Tibial artery (tissue), 4 donors: ENCODE data around the gene COX6B1.

ENCODE experiments used
- DNase-seq, 2 donors: peaks; one replicate each; pipeline ENCODE4 v3.0.0-alpha.2; 2019
- H3K27ac ChIP-seq, 2 donors: fragments of 200-600 bp; sonication (generic) in 1 of 2; 1 replicate in 1 of 2; 2 replicates in 1 of 2; pipeline ENCODE4 v1.5.1; 2018 to 2019; ENCODE audit warnings: mild to moderate bottlenecking in 1 of 2
- H3K27me3 ChIP-seq, 2 donors: fragments of 200-600 bp; sonication (generic) in 1 of 2; one replicate each; pipeline versions ENCODE4 v1.5.1 to v1.6.0; 2016 to 2019
- H3K36me3 ChIP-seq, 3 donors: fragments of 200-600 bp; sonication (generic) in 2 of 3; one replicate each; pipeline ENCODE4 v1.5.1; 2016 to 2019; ENCODE audit warnings: mild to moderate bottlenecking in 2 of 3
- H3K4me1 ChIP-seq, 4 donors: fragments of 200-600 bp; sonication (generic) in 2 of 4; 1 replicate in 3 of 4; 2 replicates in 1 of 4; pipeline ENCODE4 v1.5.1; 2016 to 2019
- H3K4me3 ChIP-seq, 2 donors: fragments of 200-600 bp; sonication (generic) in 1 of 2; 1 replicate in 1 of 2; 2 replicates in 1 of 2; pipeline ENCODE4 v1.5.1; 2018 to 2019; ENCODE audit warnings: mild to moderate bottlenecking in 2 of 2
- H3K9me3 ChIP-seq, 3 donors: fragments of 200-600 bp; sonication (generic) in 1 of 3; one replicate each; pipeline ENCODE4 v1.5.1; 2016 to 2019
- intact Hi-C: fragments of 100-400 bp; cut with DNase I; formaldehyde crosslinking; loops from one replicate; pipeline ENCODE4 v1.15.0; 2023; ENCODE audit warnings: low total_unique reads
- TF ChIP-seq, protein P1 (sequence below), 2 experiments: fragments of 200-600 bp in 1 of 2; fragments of 450-650 bp in 1 of 2; IDR thresholded peaks; one replicate each; pipeline ENCODE4 v1.5.1; 2017 to 2019; ENCODE audit warnings: antibody characterized with exemption in 2 of 2, mild to moderate bottlenecking in 1 of 2, moderate library complexity in 1 of 2

The COX6B1 gene

GRCh38 chr19:35623327-35624010 is 24.7 kb upstream of the COX6B1 start:
- Histone ChIP-seq H3K36me3 (peaks cover 0 to 34% (median 15%) of the 10 kb centered on the region in 3 donors), H3K4me3 (no peak overlapping the region), H3K9me3 (no peaks in the 10 kb centered on the region), H3K4me1 (peaks cover 0 to 8% (median 3%) of the 10 kb centered on the region in 4 donors), H3K27ac (no peak overlapping the region), H3K27me3 (no peaks in the 10 kb centered on the region)
- no peak for DNase-seq
- intact Hi-C loops: no loop called here
- TF ChIP-seq, protein P1, sequence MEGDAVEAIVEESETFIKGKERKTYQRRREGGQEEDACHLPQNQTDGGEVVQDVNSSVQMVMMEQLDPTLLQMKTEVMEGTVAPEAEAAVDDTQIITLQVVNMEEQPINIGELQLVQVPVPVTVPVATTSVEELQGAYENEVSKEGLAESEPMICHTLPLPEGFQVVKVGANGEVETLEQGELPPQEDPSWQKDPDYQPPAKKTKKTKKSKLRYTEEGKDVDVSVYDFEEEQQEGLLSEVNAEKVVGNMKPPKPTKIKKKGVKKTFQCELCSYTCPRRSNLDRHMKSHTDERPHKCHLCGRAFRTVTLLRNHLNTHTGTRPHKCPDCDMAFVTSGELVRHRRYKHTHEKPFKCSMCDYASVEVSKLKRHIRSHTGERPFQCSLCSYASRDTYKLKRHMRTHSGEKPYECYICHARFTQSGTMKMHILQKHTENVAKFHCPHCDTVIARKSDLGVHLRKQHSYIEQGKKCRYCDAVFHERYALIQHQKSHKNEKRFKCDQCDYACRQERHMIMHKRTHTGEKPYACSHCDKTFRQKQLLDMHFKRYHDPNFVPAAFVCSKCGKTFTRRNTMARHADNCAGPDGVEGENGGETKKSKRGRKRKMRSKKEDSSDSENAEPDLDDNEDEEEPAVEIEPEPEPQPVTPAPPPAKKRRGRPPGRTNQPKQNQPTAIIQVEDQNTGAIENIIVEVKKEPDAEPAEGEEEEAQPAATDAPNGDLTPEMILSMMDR (IDR thresholded peaks at IDR 0.05): no peak

GRCh38 chr19:35628264-35628564 is 19.9 kb upstream of the COX6B1 start:
- peaks cover 22 to 32% (median 29%) of the 10 kb centered on the region in 3 donors for H3K36me3 ChIP-seq
- H3K4me3 ChIP-seq: peak overlapping the region; percentile 93 to 100
- intact Hi-C loops: loop anchor here (2.0 to 5.0 kb wide), 3 partner anchors 15 to 81 kb away; partner anchors contain the start of genes HAUS5 and TMEM147
- H3K9me3 ChIP-seq: no peaks in the 10 kb centered on the region
- H3K27me3 ChIP-seq: no peaks in the 10 kb centered on the region
- TF ChIP-seq, protein P1 (IDR thresholded peaks at IDR 0.05): no peak
- DNase-seq: no peak
- H3K27ac ChIP-seq: peak overlapping the region; percentile 89 to 91
- H3K4me1 ChIP-seq: peaks cover 3 to 26% (median 18%) of the 10 kb centered on the region in 4 donors

DNA sequence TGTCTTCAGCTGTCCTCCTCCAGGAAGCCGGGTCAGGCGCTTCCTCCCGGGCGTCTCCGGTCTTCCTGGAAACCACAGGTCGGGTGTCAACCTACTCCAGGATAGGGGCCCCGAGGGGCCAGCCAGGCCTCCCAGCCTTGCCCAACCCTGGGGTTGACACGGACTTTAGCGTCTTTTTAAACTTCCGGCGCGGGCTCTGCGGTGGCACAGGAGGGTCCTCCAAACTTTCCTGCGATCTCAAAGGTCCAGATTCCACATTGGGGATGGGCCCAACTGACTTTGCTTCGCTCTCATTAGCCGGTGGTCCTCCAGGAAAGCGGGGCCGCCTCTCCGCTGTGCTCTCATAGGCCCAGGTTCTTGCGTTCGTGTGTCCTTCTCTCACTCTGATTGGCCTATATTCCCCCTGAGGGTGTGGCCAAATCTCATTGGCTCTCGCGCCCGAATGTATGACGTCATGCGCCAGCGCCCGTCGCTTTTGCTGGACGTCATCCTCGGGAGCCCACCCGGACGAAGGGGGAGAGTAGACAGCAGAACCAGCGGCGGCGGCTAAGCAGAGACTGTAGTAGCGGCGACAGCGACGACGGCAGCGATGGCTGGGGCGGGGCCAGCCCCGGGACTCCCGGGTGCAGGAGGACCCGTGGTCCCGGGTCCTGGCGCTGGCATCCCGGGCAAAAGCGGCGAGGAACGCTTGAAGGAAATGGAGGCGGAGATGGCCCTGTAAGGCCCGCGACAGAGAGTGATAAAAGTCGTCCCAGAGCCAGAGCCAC is 19.4 kb upstream of the COX6B1 start, which contains the start of gene RBM42:
RBM42 (plus strand) TSS at position 472 of the 767 bp plus-strand sequence; CDS start at position 590, 118 bp downstream.
- intact Hi-C loops: loop anchor here (2.0 to 5.0 kb wide), 3 partner anchors 16 to 81 kb away; partner anchors contain the start of genes HAUS5 and TMEM147
- Histone ChIP-seq H3K4me1 (peaks cover 3 to 26% (median 18%) of the 10 kb centered on the region in 4 donors), H3K36me3 (peaks cover 28 to 37% (median 34%) of the 10 kb centered on the region in 3 donors), H3K4me3 (peak within 1 kb of the TSS; percentile 93 to 100), H3K27ac (peak within 1 kb of the TSS; percentile 89 to 91), H3K27me3 (no peaks in the 10 kb centered on the region), H3K9me3 (no peaks in the 10 kb centered on the region)
- DNase-seq: peak; percentile 98
- TF ChIP-seq, protein P1 (IDR thresholded peaks at IDR 0.05): peak in 1 of 2 experiments; percentile 22

DNA sequence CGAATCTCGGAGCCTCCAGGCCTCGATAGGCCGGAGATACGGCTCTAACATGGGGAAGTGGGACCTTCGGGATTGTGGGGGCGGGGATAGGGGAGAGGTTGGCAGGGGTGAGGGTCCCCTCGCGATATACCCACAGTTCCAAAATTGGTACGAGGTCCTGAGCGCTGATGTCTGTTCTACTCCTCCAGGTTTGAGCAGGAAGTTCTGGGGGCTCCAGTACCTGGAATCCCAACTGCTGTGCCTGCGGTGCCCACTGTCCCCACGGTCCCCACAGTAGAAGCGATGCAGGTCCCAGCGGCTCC is 18.8 kb upstream of the COX6B1 start:
- TF ChIP-seq, protein P1 (IDR thresholded peaks at IDR 0.05): no peak
- Histone ChIP-seq H3K36me3 (peaks cover 33 to 43% (median 39%) of the 10 kb centered on the region in 3 donors), H3K9me3 (no peaks in the 10 kb centered on the region), H3K4me1 (peaks cover 3 to 26% (median 18%) of the 10 kb centered on the region in 4 donors), H3K27ac (peak overlapping the region; percentile 89 to 91), H3K4me3 (peak overlapping the region; percentile 93 to 100), H3K27me3 (no peaks in the 10 kb centered on the region)
- no peak for DNase-seq
- intact Hi-C loops: loop anchor here (2.0 to 5.0 kb wide), 3 partner anchors 16 to 82 kb away; partner anchors contain the start of genes HAUS5 and TMEM147

GRCh38 chr19:35633727-35634440 is 14.2 kb upstream of the COX6B1 start:
- Histone ChIP-seq H3K4me3 (no peak overlapping the region), H3K27me3 (no peaks in the 10 kb centered on the region), H3K27ac (no peak overlapping the region), H3K4me1 (peaks cover 3 to 18% (median 15%) of the 10 kb centered on the region in 4 donors), H3K36me3 (peaks cover 53 to 84% (median 77%) of the 10 kb centered on the region in 3 donors), H3K9me3 (no peaks in the 10 kb centered on the region)
- intact Hi-C loops: no loop called here
- DNase-seq: no peak
- TF ChIP-seq, protein P1 (IDR thresholded peaks at IDR 0.05): no peak
